Measurements from ENCODE around the gene INSYN2B.

- TF ChIP-seq CTCF (IDR thresholded peaks at IDR 0.05; ENCODE audit: control extremely low read depth in 1 of 3, insufficient read depth in 1 of 3, low read depth in 1 of 3, low read length in 3 of 3) (no peak), BRCA1 (IDR thresholded peaks at IDR 0.05; ENCODE audit: low read depth, low read length) (no peak), USF2 (IDR thresholded peaks at IDR 0.05; ENCODE audit: low read length) (no peak), EZH2 (IDR thresholded peaks at IDR 0.05; ENCODE audit: low read depth, low read length, severe bottlenecking) (no peak), RNF2 (IDR thresholded peaks at IDR 0.05; ENCODE audit: borderline replicate concordance, low read depth, low read length, missing control alignments, poor library complexity, severe bottlenecking) (no peak), JUND (IDR thresholded peaks at IDR 0.05; ENCODE audit: low read length) (no peak), ASH2L (IDR thresholded peaks at IDR 0.05; ENCODE audit: low read length) (no peak), POLR2A (IDR thresholded peaks at IDR 0.05; ENCODE audit: control extremely low read depth in 1 of 2, low read depth in 2 of 2, low read length in 2 of 2) (no peak), EP300 (IDR thresholded peaks at IDR 0.05; ENCODE audit: borderline replicate concordance in 1 of 2, low read depth in 2 of 2, low read length in 2 of 2) (no peak), TAF7 (optimal IDR thresholded peaks at IDR 0.05; ENCODE audit: borderline replicate concordance, low read depth, low read length) (no peak), KDM5A (IDR thresholded peaks at IDR 0.05; ENCODE audit: low read length) (no peak)
Observed at GRCh38 chr5:169974121-169974770, 6.0 kb downstream of the INSYN2B start.
